ENCODE results near the gene FOXD4L6.
"Not testable (repeated sequence)": the region's sequence is repeated elsewhere in the genome, so short reads cannot be mapped to it uniquely, and the experiment has no call there.

The FOXD4L6 gene

GRCh38 chr9:41128581-41128980, at the start of gene FOXD4L6:
TSS of gene FOXD4L6 (minus strand) at chr9:41128681. CDS start at chr9:41128383, 298 bp downstream.
- FAIRE-seq: not testable (repeated sequence)

- FAIRE-seq: not testable (repeated sequence)
These were observed 46.5 kb upstream of the FOXD4L6 start for GRCh38 chr9:41174994-41175393.

GRCh38 chr9:41150116-41150515, 21.6 kb upstream of the FOXD4L6 start:
- not testable (repeated sequence) for FAIRE-seq

GRCh38 chr9:41141878-41142277, 13.4 kb upstream of the FOXD4L6 start:
- not testable (repeated sequence) for FAIRE-seq

GRCh38 chr9:41126746-41127446, 1.6 kb downstream of the FOXD4L6 start:
- not testable (repeated sequence) for FAIRE-seq

GRCh38 chr9:41125936-41126335, 2.5 kb downstream of the FOXD4L6 start:
- not testable (repeated sequence) for FAIRE-seq

GRCh38 chr9:41125109-41125658, 3.3 kb downstream of the FOXD4L6 start:
- not testable (repeated sequence) for FAIRE-seq

- FAIRE-seq: not testable (repeated sequence)
These were observed 4.0 kb downstream of the FOXD4L6 start for GRCh38 chr9:41124250-41125108.

GRCh38 chr9:41123812-41124211, 4.7 kb downstream of the FOXD4L6 start:
- not testable (repeated sequence) for FAIRE-seq

GRCh38 chr9:41123396-41123795, 5.1 kb downstream of the FOXD4L6 start:
- not testable (repeated sequence) for FAIRE-seq

GRCh38 chr9:41120696-41121095, 7.8 kb downstream of the FOXD4L6 start:
- not testable (repeated sequence) for FAIRE-seq

GRCh38 chr9:41119719-41120118, 8.8 kb downstream of the FOXD4L6 start:
- FAIRE-seq: not testable (repeated sequence)

- not testable (repeated sequence) for FAIRE-seq
These were observed 9.2 kb downstream of the FOXD4L6 start for GRCh38 chr9:41119311-41119710.

- FAIRE-seq: not testable (repeated sequence)
These were observed 15.1 kb downstream of the FOXD4L6 start for GRCh38 chr9:41113348-41113747.

- not testable (repeated sequence) for FAIRE-seq
These were observed 17.1 kb downstream of the FOXD4L6 start for GRCh38 chr9:41111414-41111813.

GRCh38 chr9:41110913-41111312, 17.6 kb downstream of the FOXD4L6 start:
- FAIRE-seq: not testable (repeated sequence)

GRCh38 chr9:41109253-41109652, 19.2 kb downstream of the FOXD4L6 start:
- not testable (repeated sequence) for FAIRE-seq

- not testable (repeated sequence) for FAIRE-seq
These were observed 19.7 kb downstream of the FOXD4L6 start for GRCh38 chr9:41108816-41109215.

GRCh38 chr9:41106472-41107116, 21.9 kb downstream of the FOXD4L6 start:
- FAIRE-seq: not testable (repeated sequence)

GRCh38 chr9:41105557-41106253, 22.8 kb downstream of the FOXD4L6 start:
- not testable (repeated sequence) for FAIRE-seq

- not testable (repeated sequence) for FAIRE-seq
These were observed 23.9 kb downstream of the FOXD4L6 start for GRCh38 chr9:41104542-41104941.

- not testable (repeated sequence) for FAIRE-seq
These were observed 28.0 kb downstream of the FOXD4L6 start for GRCh38 chr9:41100508-41100907.
